HTERT RPE-1 (cell line): ENCODE results near the gene FNDC10.

Source experiments
- in situ Hi-C: fragments of 300-500 bp; cut with MboI; formaldehyde crosslinking; loops from 4 replicates; pipeline ENCODE4 v1.14.3; 2020; ENCODE audit warnings: low sequenced_read_pairs

FNDC10 gene

DNA sequence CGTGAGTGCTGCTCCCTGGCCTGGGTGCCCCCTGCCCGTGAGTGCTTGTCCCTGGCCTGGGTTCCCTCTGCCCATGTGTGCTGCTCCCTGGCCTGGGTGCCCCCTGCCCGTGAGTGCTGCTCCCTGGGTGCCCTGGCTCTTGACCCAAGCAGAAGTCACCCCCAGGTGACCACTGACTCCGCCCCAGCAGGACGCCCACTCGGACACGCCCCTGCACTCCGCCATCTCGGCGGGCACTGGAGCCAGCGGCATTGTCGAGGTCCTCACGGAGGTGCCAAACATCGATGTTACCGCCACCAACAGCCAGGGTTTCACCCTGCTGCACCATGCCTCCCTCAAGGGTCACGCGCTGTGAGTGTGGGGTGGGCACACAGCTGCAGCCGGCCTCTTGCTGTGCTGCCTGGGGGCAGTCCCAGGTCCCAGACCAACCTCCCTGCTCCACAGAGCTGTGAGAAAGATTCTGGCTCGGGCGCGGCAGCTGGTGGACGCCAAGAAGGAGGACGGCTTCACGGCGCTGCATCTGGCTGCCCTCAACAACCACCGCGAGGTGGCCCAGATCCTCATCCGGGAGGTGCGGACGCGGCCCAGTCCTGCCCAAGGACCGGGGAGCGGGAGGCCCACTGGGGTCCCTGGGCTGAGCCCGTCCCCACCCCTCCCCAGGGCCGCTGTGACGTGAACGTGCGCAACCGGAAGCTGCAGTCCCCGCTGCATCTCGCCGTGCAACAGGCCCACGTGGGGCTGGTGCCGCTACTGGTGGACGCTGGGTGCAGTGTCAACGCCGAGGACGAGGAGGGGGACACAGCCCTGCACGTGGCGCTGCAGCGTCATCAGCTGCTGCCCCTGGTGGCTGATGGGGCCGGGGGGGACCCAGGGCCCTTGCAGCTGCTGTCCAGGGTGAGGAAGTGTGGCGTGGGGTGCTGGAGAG lies 28.2 kb upstream of the FNDC10 start:
- in situ Hi-C loops = no loop called here

- in situ Hi-C loops = no loop called here
Measured at GRCh38 chr1:1627261-1627828, 27.4 kb upstream of the FNDC10 start.

GRCh38 chr1:1626207-1627141 lies 26.5 kb upstream of the FNDC10 start:
- in situ Hi-C loops = no loop called here

DNA sequence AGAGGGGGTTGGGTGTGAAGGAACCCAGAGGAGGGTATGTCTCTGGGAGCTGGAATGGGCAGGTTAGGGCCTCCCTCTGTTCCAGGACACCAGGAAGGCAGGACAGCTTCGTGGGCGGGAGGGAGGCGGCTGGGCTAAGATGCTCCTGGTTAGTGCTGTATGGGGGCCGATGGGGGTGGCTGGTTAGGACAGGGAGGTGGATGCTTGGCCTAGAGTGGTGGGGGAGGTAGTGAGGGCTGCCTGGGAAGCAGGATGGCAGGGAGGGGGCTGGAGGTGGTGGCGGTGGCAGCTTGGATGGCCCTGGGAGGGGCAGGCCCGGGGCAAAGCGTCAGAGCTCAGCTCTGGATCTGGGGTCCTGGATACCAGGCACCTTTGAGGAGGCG lies 25.9 kb upstream of the FNDC10 start:
- in situ Hi-C loops = no loop called here

DNA sequence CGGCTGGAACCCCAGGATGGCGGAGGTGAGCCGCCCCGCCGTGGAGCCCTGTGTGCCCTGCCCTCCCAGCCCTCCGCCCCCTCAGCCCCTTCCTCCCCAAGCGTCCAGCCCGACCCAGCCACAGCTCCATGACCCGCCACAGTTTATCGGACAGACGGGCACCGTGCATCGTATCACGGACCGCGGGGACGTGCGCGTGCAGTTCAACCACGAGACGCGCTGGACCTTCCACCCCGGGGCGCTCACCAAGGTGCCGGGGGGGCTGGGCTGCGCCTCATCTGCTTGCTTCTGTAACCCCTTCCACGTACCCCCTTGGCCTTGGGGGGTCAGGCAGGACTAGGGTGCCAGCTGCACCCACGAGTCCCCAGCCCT lies 25.5 kb upstream of the FNDC10 start:
- in situ Hi-C loops = no loop called here

DNA sequence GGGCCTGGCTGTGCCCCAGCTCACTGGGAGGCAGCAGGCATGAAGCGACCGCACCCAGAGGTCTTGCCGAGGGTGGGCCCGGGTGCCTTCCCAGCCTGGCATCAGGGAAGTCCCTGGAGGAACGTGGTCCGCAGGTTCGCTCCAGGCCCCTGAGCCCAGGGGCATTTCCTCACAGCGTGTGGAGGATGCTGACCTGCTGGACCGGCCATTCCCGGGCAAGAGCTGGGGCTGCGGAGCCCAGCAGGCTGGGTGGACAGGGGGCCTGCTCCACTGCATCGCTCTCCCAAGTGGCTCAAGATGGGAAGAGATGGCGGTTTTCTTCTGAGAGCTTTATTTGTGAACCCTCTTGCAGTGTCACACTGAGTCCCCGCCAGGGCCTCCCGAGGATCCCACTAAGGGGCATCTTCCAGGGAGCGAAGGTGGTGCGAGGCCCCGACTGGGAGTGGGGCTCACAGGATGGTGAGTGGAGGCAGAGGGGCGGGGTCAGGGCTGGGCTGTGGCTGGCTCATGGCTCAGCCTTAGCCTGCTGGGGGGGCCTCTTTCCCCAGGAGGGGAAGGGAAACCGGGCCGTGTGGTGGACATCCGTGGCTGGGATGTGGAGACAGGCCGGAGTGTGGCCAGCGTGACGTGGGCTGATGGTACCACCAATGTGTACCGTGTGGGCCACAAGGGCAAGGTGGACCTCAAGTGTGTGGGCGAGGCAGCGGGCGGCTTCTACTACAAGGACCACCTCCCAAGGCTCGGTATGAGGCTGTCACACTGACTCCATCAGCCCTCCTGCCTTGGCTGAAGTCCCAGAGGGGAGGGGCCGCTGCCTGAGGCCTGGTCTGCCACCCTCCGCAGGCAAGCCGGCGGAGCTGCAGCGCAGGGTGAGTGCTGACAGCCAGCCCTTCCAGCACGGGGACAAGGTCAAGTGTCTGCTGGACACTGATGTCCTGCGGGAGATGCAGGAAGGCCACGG lies 24.8 kb upstream of the FNDC10 start:
- in situ Hi-C loops = no loop called here

DNA sequence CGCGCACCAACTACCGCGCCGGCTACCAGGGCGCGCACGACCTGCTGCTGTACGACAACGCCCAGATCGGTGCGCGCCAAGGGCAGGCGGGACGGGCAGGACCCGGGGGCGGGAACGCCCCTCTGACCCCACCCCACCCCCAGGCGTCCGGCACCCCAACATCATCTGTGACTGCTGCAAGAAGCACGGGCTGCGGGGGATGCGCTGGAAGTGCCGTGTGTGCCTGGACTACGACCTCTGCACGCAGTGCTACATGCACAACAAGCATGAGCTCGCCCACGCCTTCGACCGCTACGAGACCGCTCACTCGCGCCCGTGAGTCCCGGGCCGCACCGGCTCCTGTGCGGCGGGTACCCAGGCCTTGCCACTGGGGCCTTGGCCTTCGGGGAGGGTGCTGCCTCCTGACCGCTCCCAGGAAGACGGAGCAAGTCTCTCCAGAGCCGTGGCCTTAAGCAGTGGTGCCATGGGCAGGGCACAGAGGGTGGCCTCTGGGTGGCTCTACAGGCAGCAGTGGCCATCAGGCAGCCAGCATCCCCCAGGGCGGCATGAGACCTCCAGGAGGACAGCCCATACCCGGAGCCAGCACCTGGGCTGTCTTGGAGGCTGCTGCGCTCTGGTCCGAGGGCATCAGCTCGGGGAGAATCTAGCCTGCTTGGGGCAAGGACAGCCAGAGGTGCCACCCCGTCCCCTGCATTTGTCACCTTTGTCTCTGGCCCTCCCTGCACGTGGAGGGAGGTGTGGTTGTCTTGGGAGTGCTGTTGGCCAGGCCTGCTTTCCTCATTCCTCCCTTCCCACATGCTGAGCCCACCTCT lies 23.9 kb upstream of the FNDC10 start:
- in situ Hi-C loops = no loop called here

GRCh38 chr1:1623181-1623630 lies 23.3 kb upstream of the FNDC10 start:
- in situ Hi-C loops = no loop called here

- in situ Hi-C loops = no loop called here
Measured at GRCh38 chr1:1622788-1623094, 22.8 kb upstream of the FNDC10 start.

- in situ Hi-C loops = no loop called here
Measured at GRCh38 chr1:1622010-1622787, 22.3 kb upstream of the FNDC10 start.

DNA sequence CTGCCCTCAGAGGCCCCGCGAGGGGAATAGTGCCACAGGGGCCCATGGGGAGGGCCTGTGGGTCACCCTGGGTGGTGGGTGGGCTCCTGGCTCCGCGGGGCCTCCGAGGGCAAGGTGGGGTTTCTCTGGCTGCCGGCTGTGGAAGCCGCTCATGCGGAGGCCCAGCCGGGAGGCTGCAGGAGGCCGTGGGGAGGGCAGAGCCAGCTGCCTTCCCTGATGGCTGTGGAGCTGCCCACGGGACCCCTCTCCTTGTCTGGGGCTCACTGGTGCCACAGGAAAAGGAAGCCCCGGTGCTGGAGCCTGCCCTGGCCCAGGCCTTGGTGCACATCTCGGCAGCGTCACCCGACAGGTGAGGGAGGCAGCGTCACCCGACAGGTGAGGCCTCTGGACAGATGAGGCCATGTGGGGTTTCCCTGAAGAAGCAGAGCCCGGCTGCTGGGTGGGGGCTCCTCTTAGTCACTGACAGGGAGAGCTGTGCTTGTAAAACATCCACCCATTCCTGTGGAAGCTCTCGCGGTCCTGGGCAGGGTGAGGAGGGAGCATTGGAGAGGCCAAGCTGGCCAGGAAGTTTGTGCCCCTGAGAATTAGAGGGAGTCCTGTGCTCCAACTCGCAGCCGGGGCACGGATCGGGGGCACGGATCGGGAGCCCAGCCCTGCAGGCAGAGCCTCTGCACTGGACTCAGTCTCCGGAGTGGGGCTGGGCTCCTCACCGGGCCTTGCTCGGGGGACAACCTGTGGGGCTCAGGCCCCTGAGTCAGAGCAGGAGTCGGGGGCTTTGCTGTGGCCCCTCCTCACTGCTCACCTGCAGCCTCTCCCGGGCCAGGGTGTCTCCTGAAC lies 21.5 kb upstream of the FNDC10 start:
- in situ Hi-C loops = no loop called here

DNA sequence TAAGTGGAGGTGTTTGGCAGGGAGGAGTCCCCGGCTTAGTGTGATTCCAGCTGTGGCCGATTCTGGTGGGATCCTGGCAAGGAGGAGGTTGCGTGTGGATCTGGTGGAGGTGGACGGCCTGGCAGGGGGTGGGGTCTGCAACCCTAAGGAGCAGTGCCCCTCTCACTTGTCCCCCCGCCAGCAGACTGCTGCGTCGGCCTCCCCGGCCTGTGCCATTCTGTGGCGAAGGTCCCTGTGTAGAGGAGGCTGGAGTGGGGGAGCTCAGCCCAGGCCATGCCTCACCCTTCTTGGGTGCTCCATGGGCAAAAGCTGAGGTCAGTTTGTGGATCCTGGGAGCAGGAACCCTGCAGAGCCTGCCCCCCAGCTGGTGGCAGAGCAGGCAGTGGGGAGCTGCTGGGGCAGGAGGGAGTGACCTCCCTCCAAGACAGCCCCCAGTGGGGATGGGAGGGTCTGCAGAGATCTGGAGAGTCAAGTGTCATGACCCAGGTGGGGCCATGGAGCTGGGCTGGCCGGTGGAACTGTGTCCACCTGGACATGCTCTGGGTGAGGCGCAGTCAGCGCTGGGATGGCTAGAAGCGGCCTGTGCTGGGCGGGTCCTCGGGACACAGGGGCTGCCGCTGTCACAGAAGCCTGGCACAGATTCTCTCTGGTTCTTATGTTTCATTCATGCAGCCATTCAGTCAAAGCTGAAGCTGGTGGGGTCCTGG lies 20.7 kb upstream of the FNDC10 start:
- in situ Hi-C loops = no loop called here

DNA sequence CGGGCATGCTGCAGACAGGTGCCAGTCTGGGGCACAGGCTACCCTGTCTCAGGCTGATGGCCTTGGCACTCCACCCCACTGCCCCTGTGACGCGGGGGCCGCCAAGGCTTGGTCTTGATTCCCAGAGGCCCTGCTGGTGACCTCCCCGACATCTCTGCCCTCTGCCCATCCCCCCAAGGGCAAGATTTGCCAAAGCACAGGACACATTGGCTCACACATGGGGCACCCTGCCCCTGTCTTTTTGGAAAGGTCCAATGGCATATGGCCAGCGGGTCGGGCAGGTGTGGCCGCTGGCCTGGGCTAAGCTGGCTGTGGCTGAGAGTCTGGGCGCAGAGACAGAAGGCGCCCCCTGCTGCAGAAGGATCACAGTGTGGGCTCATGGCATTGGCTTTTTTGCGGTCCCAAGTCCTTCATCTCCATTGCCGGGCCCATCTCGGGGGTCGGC lies 20.0 kb upstream of the FNDC10 start:
- in situ Hi-C loops = no loop called here

GRCh38 chr1:1618396-1619068 lies 18.6 kb upstream of the FNDC10 start:
- in situ Hi-C loops = no loop called here

DNA sequence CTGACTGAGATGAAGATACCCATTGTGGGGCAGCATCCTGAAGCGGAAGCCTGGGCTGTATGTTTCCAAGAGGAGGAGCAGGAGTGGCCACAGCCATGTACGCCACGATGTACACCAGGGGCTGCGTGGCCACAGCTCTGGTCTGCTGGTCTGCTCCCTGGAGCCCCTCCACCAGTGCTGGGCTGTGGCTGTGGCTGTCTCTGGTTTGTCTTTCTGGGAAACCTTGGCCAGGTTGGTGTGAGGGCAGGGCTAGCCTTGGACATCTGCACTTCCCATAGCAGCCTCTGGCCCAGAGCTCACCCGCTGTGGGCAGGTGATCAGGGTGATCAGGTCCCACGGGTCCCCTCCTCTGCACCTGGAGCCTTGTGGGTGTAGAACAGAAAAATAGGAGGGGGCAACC lies 18.0 kb upstream of the FNDC10 start:
- in situ Hi-C loops = no loop called here

- in situ Hi-C loops = no loop called here
Measured at GRCh38 chr1:1617516-1617915, 17.6 kb upstream of the FNDC10 start.

DNA sequence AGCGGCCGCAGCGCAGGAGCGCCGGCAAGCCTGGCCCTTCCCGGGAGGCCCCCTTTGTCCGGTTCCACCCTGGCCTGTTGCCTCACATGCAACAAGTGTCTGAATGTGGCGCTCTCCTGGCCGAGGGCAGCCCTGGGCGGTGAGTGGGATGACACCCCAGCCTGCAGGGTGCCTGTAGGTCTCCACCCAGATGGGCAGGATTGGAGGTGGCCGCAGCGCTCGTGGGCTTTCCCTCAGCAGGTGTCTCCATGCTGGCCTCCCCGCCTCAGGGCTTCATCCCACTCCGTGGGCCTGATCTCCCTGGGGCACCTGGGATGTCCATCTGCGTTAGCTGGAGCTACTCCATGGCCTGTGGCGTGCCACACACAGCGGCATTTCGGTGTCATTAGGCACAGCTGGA lies 16.9 kb upstream of the FNDC10 start:
- in situ Hi-C loops = no loop called here
